ENCODE results near the gene RPUSD3. TPM values are rescaled to one million over a fixed set of nuclear protein-coding genes. Genes with fewer than 3 reads are reported as not detected.

RPUSD3 gene
- total and polyA plus RNA-seq, 2 donors (not counting 3 experiments of a cell fraction or from before 2014, with no cell fraction given), result 38.9 to 56.6 TPM

DNA sequence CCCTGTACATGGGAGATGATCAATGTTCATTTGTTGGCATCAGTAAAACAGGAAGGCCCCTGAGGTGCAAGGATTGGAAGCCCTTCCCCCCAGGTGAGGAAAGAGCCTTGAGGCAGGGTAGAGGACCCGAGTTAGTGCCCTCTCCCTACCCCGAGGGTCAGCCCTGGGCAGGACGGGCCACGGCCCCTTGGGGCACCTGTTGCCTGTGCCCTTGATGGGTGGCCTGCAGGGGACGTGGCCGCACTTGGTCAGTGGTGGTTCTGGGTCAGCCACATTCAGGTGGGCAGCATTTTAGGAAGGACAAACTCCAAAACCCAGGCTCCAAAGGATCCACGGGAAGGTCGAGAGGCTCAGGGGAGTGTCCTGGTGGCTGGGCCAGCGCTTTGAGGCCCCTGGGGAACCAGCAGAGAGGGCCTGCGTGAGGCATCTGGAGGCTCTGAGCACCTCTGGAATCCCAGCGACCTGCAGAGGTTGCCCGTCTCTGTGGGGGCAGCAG, 15.8 kb upstream of the RPUSD3 start:
- H3K36me3 ChIP-seq (ENCODE audit: control insufficient read depth in 2 of 2, extremely low read depth in 1 of 2, insufficient read depth in 2 of 2, low read length in 2 of 2), result no peaks in the 10 kb centered on the region
- no peaks in the 10 kb centered on the region for H3K9me1 ChIP-seq (replicated peaks; ENCODE audit: control insufficient read depth, extremely low read depth, insufficient read depth, low read length)
- no TSS peak for BruUV-seq (replicated peaks)
- POLR2A ChIA-PET, result no interaction called here
- CTCF ChIA-PET, result no interaction called here
- no peaks in the 10 kb centered on the region for H3K9me3 ChIP-seq (replicated peaks; ENCODE audit: control insufficient read depth, insufficient read depth, low read length)
- H3K4me1 ChIP-seq (ENCODE audit: control insufficient read depth, extremely low read depth, insufficient read depth, low read length), result no peaks in the 10 kb centered on the region
- TF ChIP-seq MYC (IDR thresholded peaks at IDR 0.05; ENCODE audit: low read depth, low read length) (no peak), POLR2A (IDR thresholded peaks at IDR 0.05; ENCODE audit: low read depth, low read length) (no peak), JUN (IDR thresholded peaks at IDR 0.05; ENCODE audit: borderline replicate concordance, insufficient read depth, insufficient read length, low read depth) (no peak), POLR2AphosphoS5 (IDR thresholded peaks at IDR 0.05; ENCODE audit: insufficient read depth, low read depth, low read length) (no peak), FOS (IDR thresholded peaks at IDR 0.05; ENCODE audit: borderline replicate concordance, insufficient read depth, low read length) (no peak), EZH2 (IDR thresholded peaks at IDR 0.05; ENCODE audit: borderline replicate concordance, low read depth, low read length, severe bottlenecking) (no peak), GATA2 (IDR thresholded peaks at IDR 0.05; ENCODE audit: insufficient read depth, insufficient read length, low read depth, low read length) (no peak)
- TF ChIP-seq, protein P1, sequence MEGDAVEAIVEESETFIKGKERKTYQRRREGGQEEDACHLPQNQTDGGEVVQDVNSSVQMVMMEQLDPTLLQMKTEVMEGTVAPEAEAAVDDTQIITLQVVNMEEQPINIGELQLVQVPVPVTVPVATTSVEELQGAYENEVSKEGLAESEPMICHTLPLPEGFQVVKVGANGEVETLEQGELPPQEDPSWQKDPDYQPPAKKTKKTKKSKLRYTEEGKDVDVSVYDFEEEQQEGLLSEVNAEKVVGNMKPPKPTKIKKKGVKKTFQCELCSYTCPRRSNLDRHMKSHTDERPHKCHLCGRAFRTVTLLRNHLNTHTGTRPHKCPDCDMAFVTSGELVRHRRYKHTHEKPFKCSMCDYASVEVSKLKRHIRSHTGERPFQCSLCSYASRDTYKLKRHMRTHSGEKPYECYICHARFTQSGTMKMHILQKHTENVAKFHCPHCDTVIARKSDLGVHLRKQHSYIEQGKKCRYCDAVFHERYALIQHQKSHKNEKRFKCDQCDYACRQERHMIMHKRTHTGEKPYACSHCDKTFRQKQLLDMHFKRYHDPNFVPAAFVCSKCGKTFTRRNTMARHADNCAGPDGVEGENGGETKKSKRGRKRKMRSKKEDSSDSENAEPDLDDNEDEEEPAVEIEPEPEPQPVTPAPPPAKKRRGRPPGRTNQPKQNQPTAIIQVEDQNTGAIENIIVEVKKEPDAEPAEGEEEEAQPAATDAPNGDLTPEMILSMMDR (IDR thresholded peaks at IDR 0.05; ENCODE audit: extremely low read depth in 1 of 2, insufficient read depth in 1 of 2, low read depth in 1 of 2, low read length in 2 of 2), result no peak
- TF ChIP-seq, protein P2, sequence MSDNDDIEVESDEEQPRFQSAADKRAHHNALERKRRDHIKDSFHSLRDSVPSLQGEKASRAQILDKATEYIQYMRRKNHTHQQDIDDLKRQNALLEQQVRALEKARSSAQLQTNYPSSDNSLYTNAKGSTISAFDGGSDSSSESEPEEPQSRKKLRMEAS (IDR thresholded peaks at IDR 0.05; ENCODE audit: insufficient read depth, insufficient read length), result no peak
- no peak overlapping the region for H2AFZ ChIP-seq (ENCODE audit: low read depth, low read length)
- H3K4me2 ChIP-seq (ENCODE audit: insufficient read depth, low read length), result no peak overlapping the region
- DNase-seq (ENCODE audit: low read depth, low spot score), result no peak
- dilution Hi-C loops (cut with MboI; ENCODE audit: extremely low pct_ligation_motif_present, low sequenced_read_pairs) (no loop called here), intact Hi-C loops (cut with micrococcal nuclease) (no loop called here)
- H3K9ac ChIP-seq (replicated peaks; ENCODE audit: extremely low read depth, insufficient read depth, low read length), result no peak overlapping the region
- no peak for FAIRE-seq
- no peak overlapping the region for H3K4me3 ChIP-seq (replicated peaks in 1 of 3; ENCODE audit: insufficient read depth in 1 of 3, low read depth in 1 of 3, low read length in 3 of 3)
- H4K20me1 ChIP-seq (replicated peaks; ENCODE audit: control insufficient read depth, extremely low read depth, insufficient read depth, low read length), result no peaks in the 10 kb centered on the region
- H3K79me2 ChIP-seq (ENCODE audit: control insufficient read depth, insufficient read depth, low read length), result no peaks in the 10 kb centered on the region
- H3K27ac ChIP-seq (ENCODE audit: insufficient read depth, low read depth, low read length), result no peak overlapping the region
- no peaks in the 10 kb centered on the region for H3K27me3 ChIP-seq (ENCODE audit: control insufficient read depth in 2 of 2, insufficient read depth in 2 of 2, low read length in 2 of 2)

All from endothelial cell of umbilical vein (primary cell).